Measurements from ENCODE around the gene RNF183.
"Not testable (repeated sequence)": the region's sequence is repeated elsewhere in the genome, so short reads cannot be mapped to it uniquely, and the experiment has no call there.

Gene RNF183

GRCh38 chr9:113269355-113269754, 33.8 kb downstream of the RNF183 start:
- DNase-seq: no peak

GRCh38 chr9:113267911-113268566, 35.1 kb downstream of the RNF183 start:
- DNase-seq: no peak

- no peak for DNase-seq
Measured at GRCh38 chr9:113266174-113266573, 37.0 kb downstream of the RNF183 start.

- no peak for DNase-seq
Measured at GRCh38 chr9:113261917-113262671, 41.1 kb downstream of the RNF183 start.

DNA sequence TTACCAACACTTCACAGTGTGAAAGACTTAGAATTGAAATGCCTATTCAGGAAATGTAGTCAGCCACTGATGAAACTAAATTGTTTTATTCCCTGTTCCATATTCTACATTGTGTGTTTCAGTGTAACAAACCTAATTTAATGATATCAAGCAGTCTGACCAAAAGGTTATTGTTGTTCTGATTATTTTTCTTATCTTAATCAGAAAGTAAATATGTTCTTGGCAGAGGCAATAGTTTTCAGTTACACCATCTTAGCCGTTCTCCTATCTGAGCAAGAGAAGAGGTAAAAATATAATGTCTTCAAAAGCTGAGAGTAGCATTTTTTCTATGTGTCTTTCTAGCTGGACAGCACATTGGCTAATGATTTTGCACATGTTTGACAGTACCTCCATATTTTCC, 44.9 kb downstream of the RNF183 start:
- DNase-seq: no peak

DNA sequence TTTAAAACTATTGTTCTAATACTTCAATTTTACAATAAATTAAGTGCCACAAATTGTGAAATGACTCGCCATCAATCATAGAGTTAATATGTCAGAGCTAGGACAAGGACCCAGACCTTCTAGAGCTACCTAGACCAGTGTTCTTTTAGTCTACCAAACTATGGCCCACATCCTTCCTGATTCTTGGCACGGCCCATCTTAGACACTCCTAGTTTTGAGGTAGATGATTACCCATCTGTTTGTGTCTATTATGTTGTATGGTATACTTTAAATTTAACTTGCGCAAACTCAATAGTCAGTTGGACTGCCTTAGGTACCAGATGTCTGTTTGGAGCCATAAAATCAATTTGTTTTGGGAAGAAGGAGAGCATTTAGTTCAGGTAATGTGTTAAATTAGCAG, 45.3 kb downstream of the RNF183 start:
- no peak for DNase-seq

DNA sequence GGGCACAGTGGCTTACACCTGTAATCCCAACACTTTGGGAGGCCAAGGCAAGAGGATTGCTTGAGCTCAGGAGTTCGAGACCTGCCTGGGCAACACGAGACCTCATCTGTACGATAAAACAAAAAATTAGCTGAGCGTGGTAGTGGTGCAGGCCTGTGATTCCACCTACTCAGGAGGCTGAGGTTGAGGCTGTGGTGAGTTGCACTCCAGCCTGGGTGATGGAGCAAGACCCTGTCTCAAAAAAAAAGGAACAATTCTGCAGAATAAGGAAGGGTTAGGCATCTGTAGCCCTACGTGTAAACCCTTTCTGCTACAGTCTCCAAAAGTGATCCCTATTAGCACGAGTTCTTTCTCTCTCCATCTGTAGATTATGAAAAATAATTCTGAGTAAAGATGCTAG, 47.7 kb downstream of the RNF183 start:
- peak; percentile 83 for DNase-seq

- DNase-seq: no peak
Measured at GRCh38 chr9:113254991-113255390, 48.2 kb downstream of the RNF183 start.

- DNase-seq: no peak
Measured at GRCh38 chr9:113250807-113251206, 52.4 kb downstream of the RNF183 start.

GRCh38 chr9:113249661-113250060, 53.5 kb downstream of the RNF183 start:
- not testable (repeated sequence) for DNase-seq

DNA sequence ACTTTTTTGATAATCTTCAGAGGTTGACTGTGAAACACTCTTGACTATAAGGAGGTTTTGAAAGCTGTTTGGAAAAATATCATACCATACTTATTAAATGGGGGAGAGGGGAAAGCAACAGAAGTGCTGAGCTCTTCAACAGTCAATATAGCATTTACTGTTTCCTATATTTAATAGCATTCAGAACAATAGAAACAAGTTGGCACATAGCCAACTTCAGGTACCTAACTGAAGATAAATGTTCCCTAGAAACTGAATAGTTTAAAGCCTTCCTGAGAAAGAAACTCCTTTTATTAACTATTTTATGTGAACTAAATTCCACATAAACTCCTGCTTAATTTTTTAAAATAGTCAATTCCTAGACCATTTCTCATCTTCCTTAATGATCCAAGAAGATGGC, 55.5 kb downstream of the RNF183 start:
- DNase-seq: no peak

Measured in GF-D8 (cell line).